Astrocyte (in vitro differentiated cells and primary cell): ENCODE measurements around the gene NGRN. TPM values are rescaled to one million over a fixed set of nuclear protein-coding genes. Genes with fewer than 3 reads are reported as not detected.
"Not testable (repeated sequence)": the region's sequence is repeated elsewhere in the genome, so short reads cannot be mapped to it uniquely, and the experiment has no call there.

ENCODE experiments used
- DNase-seq: peaks from one replicate; pipeline ENCODE4 v3.0.0-alpha.2; 2010; ENCODE audit warnings: low read depth
- FAIRE-seq: peaks from 2 replicates; lab custom pipeline; 2011; peaks lifted over from hg19 to GRCh38; lab: Jason Lieb, UNC
- H2AFZ ChIP-seq: 2 replicates; pipeline ENCODE4 v1.6.0; 2012; ENCODE audit warnings: low read depth, low read length, inconsistent platforms
- H3K27ac ChIP-seq: 2 replicates; pipeline ENCODE4 v1.5.1; 2011; ENCODE audit warnings: low read depth, low read length, inconsistent platforms
- H3K27me3 ChIP-seq: 2 replicates; pipeline ENCODE4 v1.6.0; 2011; ENCODE audit warnings: low read length, inconsistent platforms; ENCODE audit not compliant: insufficient read depth
- H3K36me3 ChIP-seq: 2 replicates; pipeline ENCODE4 v1.5.1; 2011; ENCODE audit warnings: low read length, inconsistent platforms; ENCODE audit not compliant: insufficient read depth
- H3K4me1 ChIP-seq: 2 replicates; pipeline ENCODE4 v1.5.1; 2011; ENCODE audit warnings: low read length, inconsistent platforms; ENCODE audit not compliant: insufficient read depth
- H3K4me2 ChIP-seq: 2 replicates; pipeline ENCODE4 v1.6.0; 2012; ENCODE audit warnings: low read length, inconsistent platforms
- H3K4me3 ChIP-seq: 2 replicates; pipeline ENCODE4 v1.5.1; 2011; ENCODE audit warnings: low read depth, mild to moderate bottlenecking, low read length, inconsistent platforms; ENCODE audit not compliant: insufficient read depth
- H3K79me2 ChIP-seq: 2 replicates; pipeline ENCODE4 v1.6.0; 2012; ENCODE audit warnings: mild to moderate bottlenecking, low read length, inconsistent platforms; ENCODE audit not compliant: insufficient read depth
- H3K9ac ChIP-seq: 2 replicates; pipeline ENCODE4 v1.6.0; 2012; ENCODE audit warnings: mild to moderate bottlenecking, low read length, inconsistent platforms
- H3K9me3 ChIP-seq: 2 replicates; pipeline ENCODE4 v1.5.1; 2012; ENCODE audit warnings: low read depth, mild to moderate bottlenecking, low read length, inconsistent platforms; ENCODE audit not compliant: insufficient read depth
- H4K20me1 ChIP-seq: 2 replicates; pipeline ENCODE4 v1.6.0; 2012; ENCODE audit warnings: low read length, inconsistent platforms; ENCODE audit not compliant: insufficient read depth
- H3K27ac Mint-ChIP-seq: one replicate; pipeline ENCODE4 v1.8.0; 2021; ENCODE audit warnings: mild to moderate bottlenecking, mixed read lengths; ENCODE audit not compliant: unreplicated experiment
- H3K27me3 Mint-ChIP-seq: one replicate; pipeline ENCODE4 v1.8.0; 2021; ENCODE audit warnings: low read depth, mixed read lengths; ENCODE audit not compliant: unreplicated experiment
- H3K36me3 Mint-ChIP-seq: one replicate; pipeline ENCODE4 v1.8.0; 2021; ENCODE audit warnings: low read depth, mixed read lengths; ENCODE audit not compliant: unreplicated experiment
- H3K4me1 Mint-ChIP-seq: one replicate; pipeline ENCODE4 v1.8.0; 2021; ENCODE audit warnings: low read depth, mixed read lengths; ENCODE audit not compliant: unreplicated experiment
- H3K4me3 Mint-ChIP-seq: one replicate; pipeline ENCODE4 v1.8.0; 2021; ENCODE audit warnings: mild to moderate bottlenecking, moderate library complexity, mixed read lengths; ENCODE audit not compliant: unreplicated experiment
- H3K9me3 Mint-ChIP-seq: one replicate; pipeline ENCODE4 v1.8.0; 2021; ENCODE audit warnings: mild to moderate bottlenecking, mixed read lengths; ENCODE audit not compliant: unreplicated experiment
- EZH2 ChIP-seq: IDR thresholded peaks from 2 replicates; pipeline ENCODE4 v1.6.1; 2012; ENCODE audit warnings: mild to moderate bottlenecking, low read length, inconsistent platforms; ENCODE audit not compliant: insufficient read depth
- total RNA-seq: library from RNA; stranded (reverse); gene quantifications from 2 replicates; pipeline ENCODE4 v1.2.1, GENCODE V29; 2021
- TF ChIP-seq, protein P1 (sequence below): IDR thresholded peaks from 2 replicates; pipeline ENCODE4 v1.5.1; 2011; ENCODE audit warnings: low read depth, mild to moderate bottlenecking, inconsistent platforms, low read length, moderate library complexity; ENCODE audit not compliant: insufficient read depth

NGRN gene
- total RNA-seq, 1 donor from 2014 or later = 98.6 TPM

DNA sequence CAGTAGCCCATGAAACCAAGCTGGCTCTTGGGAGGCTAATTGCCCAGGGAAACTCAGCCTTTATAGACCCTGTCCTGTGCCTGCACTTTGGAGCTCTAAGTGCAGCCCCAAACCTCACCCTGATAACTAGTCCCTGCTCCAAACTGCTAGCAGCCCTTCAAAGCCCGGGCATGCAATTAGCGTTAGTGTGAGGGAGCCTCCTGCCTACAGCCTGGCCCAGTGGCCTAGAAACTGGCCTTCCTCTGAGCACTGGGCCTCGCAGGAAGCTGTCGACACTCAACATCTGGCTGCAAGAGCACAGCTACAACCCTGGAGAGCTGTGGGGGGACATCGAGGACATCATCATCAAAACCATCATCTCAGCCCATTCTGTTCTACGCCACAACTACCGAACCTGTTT is 7.7 kb upstream of the NGRN start:
- Histone ChIP-seq H3K4me2 (no peak overlapping the region), H4K20me1 (no peaks in the 10 kb centered on the region), H3K9me3 (no peaks in the 10 kb centered on the region), H3K27ac (no peak overlapping the region), H2AFZ (no peak overlapping the region), H3K36me3 (no peaks in the 10 kb centered on the region), H3K4me1 (peaks cover 8% of the 10 kb centered on the region), H3K9ac (no peak overlapping the region), H3K79me2 (no peaks in the 10 kb centered on the region), H3K27me3 (no peaks in the 10 kb centered on the region), H3K4me3 (no peak overlapping the region)
- H3K9me3 Mint-ChIP-seq = no peaks in the 10 kb centered on the region
- H3K36me3 Mint-ChIP-seq = peaks cover 2% of the 10 kb centered on the region
- H3K27ac Mint-ChIP-seq = no peak overlapping the region
- FAIRE-seq (no peak), DNase-seq (no peak)
- peaks cover 3% of the 10 kb centered on the region for H3K4me1 Mint-ChIP-seq
- peaks cover 20% of the 10 kb centered on the region for H3K27me3 Mint-ChIP-seq
- no peak overlapping the region for H3K4me3 Mint-ChIP-seq
- TF ChIP-seq, protein P1, sequence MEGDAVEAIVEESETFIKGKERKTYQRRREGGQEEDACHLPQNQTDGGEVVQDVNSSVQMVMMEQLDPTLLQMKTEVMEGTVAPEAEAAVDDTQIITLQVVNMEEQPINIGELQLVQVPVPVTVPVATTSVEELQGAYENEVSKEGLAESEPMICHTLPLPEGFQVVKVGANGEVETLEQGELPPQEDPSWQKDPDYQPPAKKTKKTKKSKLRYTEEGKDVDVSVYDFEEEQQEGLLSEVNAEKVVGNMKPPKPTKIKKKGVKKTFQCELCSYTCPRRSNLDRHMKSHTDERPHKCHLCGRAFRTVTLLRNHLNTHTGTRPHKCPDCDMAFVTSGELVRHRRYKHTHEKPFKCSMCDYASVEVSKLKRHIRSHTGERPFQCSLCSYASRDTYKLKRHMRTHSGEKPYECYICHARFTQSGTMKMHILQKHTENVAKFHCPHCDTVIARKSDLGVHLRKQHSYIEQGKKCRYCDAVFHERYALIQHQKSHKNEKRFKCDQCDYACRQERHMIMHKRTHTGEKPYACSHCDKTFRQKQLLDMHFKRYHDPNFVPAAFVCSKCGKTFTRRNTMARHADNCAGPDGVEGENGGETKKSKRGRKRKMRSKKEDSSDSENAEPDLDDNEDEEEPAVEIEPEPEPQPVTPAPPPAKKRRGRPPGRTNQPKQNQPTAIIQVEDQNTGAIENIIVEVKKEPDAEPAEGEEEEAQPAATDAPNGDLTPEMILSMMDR = no peak
- no peak for TF ChIP-seq EZH2

DNA sequence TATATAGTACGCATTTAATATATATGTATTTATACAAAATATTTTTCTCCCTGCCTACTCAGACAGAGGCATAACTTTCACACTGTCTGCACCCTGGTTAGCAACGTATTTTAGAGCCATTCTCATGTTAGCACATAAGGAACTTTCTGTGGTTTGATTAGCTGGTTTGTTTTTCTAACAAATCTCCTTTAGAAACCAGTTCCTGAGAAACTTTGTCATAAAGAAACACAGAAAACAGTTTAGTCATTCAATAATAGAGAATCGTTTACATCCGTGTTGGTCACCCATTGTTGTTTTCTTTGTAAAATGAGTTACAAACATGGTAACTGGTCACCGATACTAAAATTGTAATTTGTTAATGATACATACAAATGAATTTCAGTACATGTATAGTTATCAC is 5.9 kb upstream of the NGRN start:
- H3K9me3 Mint-ChIP-seq = no peaks in the 10 kb centered on the region
- H3K4me3 Mint-ChIP-seq = no peak overlapping the region
- Histone ChIP-seq H3K36me3 (no peaks in the 10 kb centered on the region), H2AFZ (no peak overlapping the region), H3K27me3 (no peaks in the 10 kb centered on the region), H3K27ac (no peak overlapping the region), H3K9me3 (no peaks in the 10 kb centered on the region), H3K79me2 (peaks cover under 1% of the 10 kb centered on the region), H3K4me1 (peaks cover 9% of the 10 kb centered on the region), H3K4me3 (no peak overlapping the region), H3K9ac (no peak overlapping the region), H4K20me1 (no peaks in the 10 kb centered on the region), H3K4me2 (no peak overlapping the region)
- H3K27ac Mint-ChIP-seq = no peak overlapping the region
- no peak for TF ChIP-seq EZH2
- TF ChIP-seq, protein P1 = no peak
- DNase-seq = no peak
- H3K36me3 Mint-ChIP-seq = peaks cover 2% of the 10 kb centered on the region
- FAIRE-seq = no peak
- H3K4me1 Mint-ChIP-seq = peaks cover 5% of the 10 kb centered on the region
- peaks cover 20% of the 10 kb centered on the region for H3K27me3 Mint-ChIP-seq

DNA sequence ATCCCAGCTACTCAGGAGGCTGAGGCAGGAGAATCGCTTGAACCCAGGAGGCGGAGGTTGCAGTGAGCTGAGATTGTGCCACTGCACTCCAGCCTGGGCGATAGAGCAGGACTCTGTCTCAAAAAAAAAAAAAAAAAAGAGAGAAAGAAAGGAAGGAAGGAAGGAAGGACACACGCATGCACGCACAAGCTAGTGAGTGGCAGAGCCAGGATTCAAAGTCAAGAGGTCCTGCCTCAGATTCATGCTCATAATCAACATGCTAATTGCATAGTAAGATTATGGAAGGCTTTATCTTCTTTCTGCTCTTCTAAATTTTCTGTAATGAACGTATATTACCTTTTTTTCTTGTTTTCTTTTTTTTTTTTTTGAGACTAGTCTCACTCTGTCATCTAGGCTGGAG is 4.7 kb upstream of the NGRN start:
- H3K27ac Mint-ChIP-seq, H3K36me3 Mint-ChIP-seq, H3K79me2 ChIP-seq, FAIRE-seq, H3K4me3 ChIP-seq, H3K36me3 ChIP-seq, H3K9me3 ChIP-seq, H2AFZ ChIP-seq, H3K27ac ChIP-seq, H3K27me3 ChIP-seq, H3K4me3 Mint-ChIP-seq, H3K9ac ChIP-seq, H3K9me3 Mint-ChIP-seq, H4K20me1 ChIP-seq, DNase-seq, H3K4me2 ChIP-seq, H3K4me1 Mint-ChIP-seq: not testable (repeated sequence)
- peaks cover 15% of the 10 kb centered on the region for H3K4me1 ChIP-seq
- peaks cover 17% of the 10 kb centered on the region for H3K27me3 Mint-ChIP-seq
